ENCODE results near the gene ID3. TPM values are rescaled to one million over a fixed set of nuclear protein-coding genes. Genes with fewer than 3 reads are reported as not detected.

The ID3 gene
- total and polyA plus RNA-seq, 9 of the 15 experiments (the other 6 are each of a cell fraction or from before 2014, with no cell fraction given) = 6.8 to 59.8 (median 23.5) TPM

- TF ChIP-seq HOXB6 (CRISPR knock-in tag; IDR thresholded peaks at IDR 0.05; ENCODE audit: borderline replicate concordance) (no peak), ZBED1 (IDR thresholded peaks at IDR 0.05) (no peak), BRD9 (IDR thresholded peaks at IDR 0.05; ENCODE audit: low read depth, partially characterized antibody) (peak; percentile 33), ZNF449 (CRISPR knock-in tag; IDR thresholded peaks at IDR 0.05) (no peak), BMI1 (IDR thresholded peaks at IDR 0.05; ENCODE audit: low read length) (no peak), POLR2B (IDR thresholded peaks at IDR 0.05; ENCODE audit: low read depth, partially characterized antibody) (peak; percentile 80), SMARCE1 (IDR thresholded peaks at IDR 0.05) (peak; percentile 59), RBM15 (IDR thresholded peaks at IDR 0.05; ENCODE audit: insufficient read depth, low read length) (no peak), ELF2 (CRISPR knock-in tag; IDR thresholded peaks at IDR 0.05) (no peak), CBX3 (IDR thresholded peaks at IDR 0.05; ENCODE audit: borderline replicate concordance in 1 of 2, low read length in 2 of 2) (peak in 1 of 2 experiments; percentile 25; a peak in 1 of 3 replicates), HCFC1 (IDR thresholded peaks at IDR 0.05; ENCODE audit: low read depth, low read length) (peak; percentile 47), ZNF436 (CRISPR knock-in tag; IDR thresholded peaks at IDR 0.05) (no peak), ZNF830 (CRISPR knock-in tag; IDR thresholded peaks at IDR 0.05) (no peak), ETS2 (tag; IDR thresholded peaks at IDR 0.05; ENCODE audit: borderline replicate concordance, poor library complexity, severe bottlenecking) (no peak), TFAM (CRISPR knock-in tag; conservative IDR thresholded peaks at IDR 0.05) (no peak), ZHX1 (conservative IDR thresholded peaks at IDR 0.05; ENCODE audit: low read length) (no peak), ZBTB7A (IDR thresholded peaks at IDR 0.05; ENCODE audit: borderline replicate concordance, control insufficient read depth, low read depth, low read length) (peak; percentile 89; the same call in 1 of the 2 replicates)
- TF ChIP-seq, protein P1, sequence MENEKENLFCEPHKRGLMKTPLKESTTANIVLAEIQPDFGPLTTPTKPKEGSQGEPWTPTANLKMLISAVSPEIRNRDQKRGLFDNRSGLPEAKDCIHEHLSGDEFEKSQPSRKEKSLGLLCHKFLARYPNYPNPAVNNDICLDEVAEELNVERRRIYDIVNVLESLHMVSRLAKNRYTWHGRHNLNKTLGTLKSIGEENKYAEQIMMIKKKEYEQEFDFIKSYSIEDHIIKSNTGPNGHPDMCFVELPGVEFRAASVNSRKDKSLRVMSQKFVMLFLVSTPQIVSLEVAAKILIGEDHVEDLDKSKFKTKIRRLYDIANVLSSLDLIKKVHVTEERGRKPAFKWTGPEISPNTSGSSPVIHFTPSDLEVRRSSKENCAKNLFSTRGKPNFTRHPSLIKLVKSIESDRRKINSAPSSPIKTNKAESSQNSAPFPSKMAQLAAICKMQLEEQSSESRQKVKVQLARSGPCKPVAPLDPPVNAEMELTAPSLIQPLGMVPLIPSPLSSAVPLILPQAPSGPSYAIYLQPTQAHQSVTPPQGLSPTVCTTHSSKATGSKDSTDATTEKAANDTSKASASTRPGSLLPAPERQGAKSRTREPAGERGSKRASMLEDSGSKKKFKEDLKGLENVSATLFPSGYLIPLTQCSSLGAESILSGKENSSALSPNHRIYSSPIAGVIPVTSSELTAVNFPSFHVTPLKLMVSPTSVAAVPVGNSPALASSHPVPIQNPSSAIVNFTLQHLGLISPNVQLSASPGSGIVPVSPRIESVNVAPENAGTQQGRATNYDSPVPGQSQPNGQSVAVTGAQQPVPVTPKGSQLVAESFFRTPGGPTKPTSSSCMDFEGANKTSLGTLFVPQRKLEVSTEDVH (IDR thresholded peaks at IDR 0.05; ENCODE audit: low read depth, partially characterized antibody) = no peak
- TF ChIP-seq, protein P2, sequence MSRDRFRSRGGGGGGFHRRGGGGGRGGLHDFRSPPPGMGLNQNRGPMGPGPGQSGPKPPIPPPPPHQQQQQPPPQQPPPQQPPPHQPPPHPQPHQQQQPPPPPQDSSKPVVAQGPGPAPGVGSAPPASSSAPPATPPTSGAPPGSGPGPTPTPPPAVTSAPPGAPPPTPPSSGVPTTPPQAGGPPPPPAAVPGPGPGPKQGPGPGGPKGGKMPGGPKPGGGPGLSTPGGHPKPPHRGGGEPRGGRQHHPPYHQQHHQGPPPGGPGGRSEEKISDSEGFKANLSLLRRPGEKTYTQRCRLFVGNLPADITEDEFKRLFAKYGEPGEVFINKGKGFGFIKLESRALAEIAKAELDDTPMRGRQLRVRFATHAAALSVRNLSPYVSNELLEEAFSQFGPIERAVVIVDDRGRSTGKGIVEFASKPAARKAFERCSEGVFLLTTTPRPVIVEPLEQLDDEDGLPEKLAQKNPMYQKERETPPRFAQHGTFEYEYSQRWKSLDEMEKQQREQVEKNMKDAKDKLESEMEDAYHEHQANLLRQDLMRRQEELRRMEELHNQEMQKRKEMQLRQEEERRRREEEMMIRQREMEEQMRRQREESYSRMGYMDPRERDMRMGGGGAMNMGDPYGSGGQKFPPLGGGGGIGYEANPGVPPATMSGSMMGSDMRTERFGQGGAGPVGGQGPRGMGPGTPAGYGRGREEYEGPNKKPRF (IDR thresholded peaks at IDR 0.05; ENCODE audit: low read depth, low read length) = no peak
These were observed 4.6 kb downstream of the ID3 start (continued) for GRCh38 chr1:23554481-23555269.
